DMS79 treated with DMSO at 0.1 percent for 48 hours (cell line): ENCODE results near the gene HPCAL1.
A peak's percentile ranks its signal among the peaks of the same experiment; 100 is the strongest.

Experiments used
- DNase-seq: peaks from one replicate; lab custom pipeline; 2025; lab: John Stamatoyannopoulos, UW

Gene HPCAL1

DNA sequence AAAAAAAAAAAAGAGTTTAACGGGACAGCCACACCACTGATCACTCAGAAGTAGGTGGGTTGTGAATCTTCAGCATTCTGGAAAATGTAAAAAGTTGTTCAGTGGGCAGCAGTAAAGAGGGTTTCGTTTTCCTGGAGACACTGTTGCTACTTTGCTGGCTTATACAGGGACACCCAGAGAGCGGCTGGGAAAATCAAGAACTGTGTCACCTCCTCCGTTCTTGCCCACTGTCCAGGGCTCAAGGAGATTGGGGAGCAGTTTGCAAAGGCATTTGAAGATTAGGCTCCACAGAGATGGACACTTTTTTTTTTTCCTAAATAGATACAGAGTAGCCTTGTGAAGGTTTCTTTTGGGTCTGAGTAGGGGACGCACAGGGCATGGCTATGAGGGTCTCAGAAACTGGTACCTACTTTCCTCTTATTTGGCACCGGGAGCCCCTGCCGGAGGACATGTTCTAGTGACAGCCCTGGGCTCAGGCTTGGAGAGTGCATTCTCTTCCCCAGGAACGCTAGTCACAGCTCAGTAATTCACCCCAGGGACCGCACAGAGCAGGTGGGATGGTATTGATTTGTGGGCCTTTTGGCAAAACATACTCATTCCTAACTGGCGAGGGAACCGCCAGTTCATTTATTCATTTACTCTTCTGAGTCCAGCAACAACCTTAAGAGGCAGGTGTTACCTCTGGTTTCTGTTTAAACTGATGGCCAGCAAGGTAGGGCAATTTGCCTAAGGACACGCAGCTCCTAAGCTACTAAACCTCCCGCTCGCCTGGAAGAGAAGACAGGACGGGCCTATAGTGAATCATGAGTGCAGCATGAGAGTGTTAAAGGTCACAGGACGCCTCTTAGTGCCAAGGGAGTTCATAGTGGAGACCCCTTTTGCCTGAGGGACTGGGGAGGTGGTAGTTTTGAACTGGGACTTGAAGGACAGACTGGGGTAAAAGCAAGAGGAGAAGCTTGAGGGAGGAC, 53.1 kb downstream of the HPCAL1 start:
- DNase-seq: peak; percentile 93

DNA sequence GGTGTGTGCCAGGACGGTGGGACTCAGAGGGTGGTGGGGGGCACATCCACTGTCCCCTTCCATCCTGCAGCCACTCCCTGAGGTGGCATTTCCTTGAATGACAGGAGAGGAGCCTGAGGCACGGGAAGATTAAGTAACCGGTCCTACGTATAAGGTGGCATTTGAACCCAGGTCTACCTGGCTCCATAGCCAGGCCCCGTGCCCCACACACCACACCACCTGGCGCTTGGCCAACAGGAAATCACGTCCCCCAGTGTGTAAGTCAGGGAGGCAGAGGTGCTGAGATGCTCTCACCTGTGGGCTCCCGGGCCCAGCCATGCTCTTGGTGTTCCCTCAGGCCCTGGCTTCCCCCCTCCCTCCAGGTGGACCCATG, 53.7 kb downstream of the HPCAL1 start:
- DNase-seq: peak; percentile 39

DNA sequence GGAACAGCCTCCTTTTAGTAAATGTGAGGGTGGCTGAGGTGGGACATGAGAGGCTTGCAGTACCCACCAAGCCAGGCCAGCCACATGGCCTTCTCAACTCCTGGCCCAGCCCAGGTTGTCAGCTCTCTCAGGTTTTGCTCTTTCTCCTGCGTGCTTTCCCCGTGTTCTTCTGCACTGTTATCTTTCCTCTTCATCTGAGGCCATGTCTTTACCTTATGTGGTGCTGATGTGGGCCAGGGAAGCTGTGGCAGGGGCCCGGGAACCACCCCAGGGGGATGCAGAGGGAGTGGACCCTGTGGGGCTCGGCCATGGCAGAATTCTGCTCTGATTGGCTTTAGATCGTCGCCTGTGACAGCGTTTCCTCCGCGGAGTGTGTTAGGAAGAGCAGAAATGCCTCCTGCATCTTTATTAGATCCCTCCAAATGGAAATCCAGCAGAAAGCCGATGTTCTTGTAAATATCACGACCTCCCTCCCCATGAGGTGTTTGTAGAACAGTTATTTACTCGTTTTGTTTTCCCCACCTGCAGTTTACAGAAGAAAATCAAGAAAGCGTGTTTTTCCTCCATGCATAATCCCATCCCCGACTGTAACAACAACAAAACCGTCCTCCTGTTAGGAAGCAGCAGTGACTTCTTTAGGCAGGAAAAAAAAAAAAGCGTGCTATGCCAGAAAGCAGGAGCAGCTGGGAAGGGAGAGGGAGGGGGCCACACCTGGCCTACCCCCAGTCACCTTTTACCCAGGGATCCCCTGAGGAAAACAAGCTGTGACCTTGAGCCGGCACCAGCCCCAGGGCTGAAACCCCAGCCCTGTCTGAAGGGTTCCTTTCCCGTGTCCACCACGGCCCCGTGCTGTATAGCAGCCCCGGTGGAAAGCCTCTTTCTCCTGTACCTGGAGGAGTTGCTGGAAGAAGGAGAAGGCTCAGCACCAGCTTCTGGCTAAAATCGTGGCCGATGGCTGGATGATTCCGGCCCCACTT, 54.8 kb downstream of the HPCAL1 start:
- no peak for DNase-seq

DNA sequence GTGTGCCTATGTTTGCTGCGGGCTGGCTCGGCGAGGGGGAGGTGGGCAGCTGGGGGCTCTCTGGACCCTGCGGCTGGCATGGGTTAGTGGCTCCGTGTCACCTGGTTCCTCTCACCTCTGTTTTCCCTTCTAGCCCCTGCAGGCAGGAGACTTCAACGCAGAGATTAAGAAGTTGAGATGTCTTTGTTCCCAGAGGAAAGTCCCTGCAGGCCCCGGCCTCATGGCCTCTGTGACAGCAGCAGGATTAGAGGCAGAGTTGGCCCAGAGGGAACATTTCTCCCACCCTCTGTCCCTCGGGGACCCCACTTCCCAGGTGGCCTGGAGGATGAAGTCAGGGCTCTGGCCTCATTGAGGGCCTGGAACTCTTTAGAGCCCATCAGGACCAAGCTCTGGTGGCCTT, 56.5 kb downstream of the HPCAL1 start:
- DNase-seq: no peak

DNA sequence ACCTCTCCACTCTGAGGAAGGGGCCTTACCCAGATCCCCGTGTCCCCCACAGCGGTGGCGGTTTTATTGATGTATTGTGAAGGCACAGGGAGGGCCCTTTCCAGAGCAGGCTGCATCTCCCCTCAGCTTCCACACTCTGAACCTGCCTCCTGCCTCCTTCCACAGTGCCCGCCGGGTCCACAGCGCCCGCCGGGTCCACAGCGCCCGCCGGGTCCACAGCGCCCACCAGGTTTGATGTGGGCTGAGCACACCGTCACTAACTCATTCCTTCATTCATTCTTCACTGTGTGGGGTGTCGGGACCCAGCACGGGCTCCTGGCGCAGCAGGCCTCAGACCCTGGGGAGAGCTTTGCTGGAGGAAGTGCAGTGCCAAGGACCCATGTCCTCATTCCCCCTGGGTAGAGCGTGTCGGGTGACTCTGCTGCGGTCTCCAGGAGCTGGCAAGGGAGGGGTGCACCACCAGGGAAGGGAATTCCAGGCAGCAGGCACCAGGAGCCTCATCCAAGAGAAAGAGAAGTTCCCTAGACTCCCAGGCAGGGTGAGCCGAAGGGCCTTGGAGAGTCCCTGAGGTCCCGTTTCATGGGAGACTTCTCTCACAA, 57.1 kb downstream of the HPCAL1 start:
- DNase-seq: no peak

DNA sequence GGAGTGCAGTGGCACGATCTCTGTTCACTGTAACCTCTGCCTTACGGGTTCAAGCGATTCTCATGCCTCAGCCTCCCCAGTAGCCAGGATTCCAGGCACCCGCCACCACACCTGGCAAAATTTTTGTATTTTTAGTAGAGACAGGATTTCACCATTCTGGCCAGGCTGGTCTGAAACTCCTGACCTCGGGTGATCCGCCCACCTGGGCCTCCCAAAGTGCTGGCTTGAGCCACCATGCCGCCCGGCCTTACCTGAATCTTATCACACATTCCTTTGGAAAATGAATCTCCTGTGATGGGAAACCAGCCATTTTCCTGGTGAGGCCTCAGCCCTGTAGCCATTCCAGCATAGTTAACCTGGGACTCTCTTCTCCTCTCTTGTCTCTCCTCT, 57.8 kb downstream of the HPCAL1 start:
- DNase-seq: no peak

DNA sequence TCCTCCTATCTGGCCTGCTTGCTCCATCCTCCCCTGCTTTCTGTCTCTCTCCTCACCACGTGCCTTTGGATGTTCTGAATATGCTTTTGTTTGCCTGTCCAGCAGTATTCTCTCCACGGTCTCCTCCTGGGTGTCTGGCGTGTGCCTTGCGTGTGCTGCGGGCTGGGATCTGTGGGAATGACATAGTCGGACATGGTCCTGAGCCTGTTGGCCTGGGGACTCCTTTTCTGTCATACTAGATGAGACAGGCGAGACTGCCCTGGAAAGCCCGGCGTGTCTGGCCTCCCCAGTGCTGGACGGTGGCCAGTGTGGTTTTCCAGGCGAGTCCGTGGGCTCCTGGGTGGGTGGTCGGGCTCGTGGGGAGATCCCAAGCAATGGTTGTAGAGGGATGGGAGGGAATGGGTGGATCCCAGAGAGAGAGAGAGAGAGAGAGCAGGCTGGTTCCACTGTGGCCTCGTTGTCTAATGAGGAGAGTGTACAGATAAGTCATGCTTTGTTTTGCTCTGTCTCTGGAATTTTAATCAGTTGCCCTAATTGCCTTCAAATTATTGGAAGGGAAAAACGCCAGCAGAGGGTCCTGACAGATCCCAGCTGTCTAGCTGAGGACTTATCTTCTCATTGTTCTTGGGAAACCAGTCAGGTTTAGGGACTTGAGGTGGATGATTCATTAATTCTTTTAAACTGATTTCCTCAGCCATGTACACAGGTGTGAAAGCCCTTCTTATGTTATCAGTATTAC, 58.3 kb downstream of the HPCAL1 start:
- no peak for DNase-seq

DNA sequence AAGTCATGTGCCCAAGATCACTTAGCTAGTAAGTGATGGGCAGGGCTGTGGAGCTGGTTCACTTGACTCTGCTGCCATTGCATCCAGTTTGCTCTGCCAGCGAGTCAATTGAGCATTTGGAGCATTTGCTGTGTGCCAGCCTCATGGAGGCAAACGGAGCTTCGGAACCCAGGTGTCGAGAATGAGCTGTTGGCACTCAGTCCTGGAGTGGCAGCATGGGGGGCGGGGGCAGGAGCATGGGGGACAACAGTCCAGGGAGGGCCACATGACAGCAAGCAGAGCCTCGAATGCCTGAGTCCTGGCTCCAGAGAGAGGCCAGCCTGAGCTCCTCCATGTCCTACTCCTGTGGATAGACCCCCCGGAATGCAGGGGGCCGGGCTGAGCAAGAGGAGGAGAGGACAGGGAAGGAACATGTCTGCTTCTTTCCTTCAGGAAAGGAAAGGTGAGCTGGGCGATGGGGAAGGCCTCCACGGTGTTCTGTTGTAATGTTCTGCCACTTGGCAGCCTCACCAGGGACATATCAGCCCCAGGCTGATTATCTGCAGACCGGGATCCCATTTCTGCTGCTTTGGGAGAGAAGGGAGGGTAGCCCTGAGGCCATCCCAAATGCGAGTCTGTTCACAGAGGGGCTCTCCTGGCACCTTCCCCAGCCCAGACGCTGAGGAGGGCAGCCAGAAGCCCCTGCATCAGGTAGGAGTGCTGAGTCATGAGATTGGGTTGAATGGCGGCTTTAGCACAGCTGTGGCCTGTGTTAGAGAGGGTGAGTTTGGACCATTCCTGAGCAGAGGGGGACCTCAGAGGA, 59.6 kb downstream of the HPCAL1 start:
- no peak for DNase-seq

DNA sequence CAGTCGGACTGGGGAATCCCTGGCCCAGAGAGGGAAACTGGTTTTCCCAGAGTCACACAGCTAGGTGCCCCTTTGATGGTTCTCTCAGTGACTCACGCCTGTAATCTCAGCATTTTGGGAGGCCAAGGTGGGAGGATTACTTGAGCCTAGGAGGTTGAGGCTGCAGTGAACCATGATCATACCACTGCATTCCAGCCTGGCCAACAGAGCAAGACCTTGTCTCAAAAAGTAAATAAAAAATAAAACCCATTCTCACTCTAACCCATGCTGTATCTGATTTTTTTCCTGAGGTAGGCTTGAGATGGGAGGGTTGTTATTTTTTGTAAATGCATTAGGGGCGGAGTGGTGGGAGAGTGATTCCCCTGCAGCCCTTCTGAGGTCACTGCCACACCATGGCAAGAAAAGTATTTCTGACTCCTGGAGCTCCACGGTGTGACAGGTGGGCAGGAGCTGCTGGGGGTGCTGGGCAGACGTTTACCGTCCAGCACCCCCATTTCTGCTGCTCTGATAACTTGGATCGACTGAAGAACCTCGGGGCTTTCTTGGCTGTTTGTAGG, 60.3 kb downstream of the HPCAL1 start:
- DNase-seq: no peak

DNA sequence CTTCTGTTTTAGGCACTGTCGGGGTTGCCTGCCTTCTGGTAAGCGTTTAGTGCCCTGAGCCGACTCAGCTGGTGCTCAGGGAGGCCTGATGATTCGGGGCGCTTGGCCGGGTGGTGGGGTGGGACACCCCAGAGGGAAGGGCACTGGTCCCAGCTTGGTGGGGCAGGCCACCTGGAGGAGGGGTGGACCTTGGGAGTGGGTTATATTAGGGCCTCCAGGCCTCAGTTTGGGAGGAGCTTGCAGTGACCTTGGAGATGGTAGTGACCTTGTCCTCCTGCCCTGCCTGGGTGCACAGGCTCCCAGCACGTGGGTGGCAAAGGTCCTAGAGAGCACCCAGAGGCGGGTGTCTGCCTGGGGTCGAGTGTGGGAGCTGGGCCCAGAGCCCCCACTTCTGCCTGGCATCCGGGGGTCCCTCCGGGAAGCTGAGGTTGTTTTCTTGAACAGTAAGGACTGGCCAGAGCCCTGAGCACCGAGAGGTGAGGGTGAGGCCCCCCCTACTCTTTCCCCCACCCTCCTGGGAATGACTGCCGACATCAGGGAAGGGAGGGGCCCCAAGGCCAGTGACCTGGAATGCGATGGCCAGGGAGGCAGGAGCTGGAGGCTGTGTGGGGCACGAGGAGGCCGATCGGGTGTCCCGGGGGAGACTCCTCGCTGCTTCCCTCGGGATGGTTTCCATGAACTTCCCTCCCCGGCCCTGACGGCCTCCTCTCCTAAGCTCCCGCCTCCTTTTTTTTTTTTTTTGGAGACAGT, 61.3 kb downstream of the HPCAL1 start:
- no peak for DNase-seq

DNA sequence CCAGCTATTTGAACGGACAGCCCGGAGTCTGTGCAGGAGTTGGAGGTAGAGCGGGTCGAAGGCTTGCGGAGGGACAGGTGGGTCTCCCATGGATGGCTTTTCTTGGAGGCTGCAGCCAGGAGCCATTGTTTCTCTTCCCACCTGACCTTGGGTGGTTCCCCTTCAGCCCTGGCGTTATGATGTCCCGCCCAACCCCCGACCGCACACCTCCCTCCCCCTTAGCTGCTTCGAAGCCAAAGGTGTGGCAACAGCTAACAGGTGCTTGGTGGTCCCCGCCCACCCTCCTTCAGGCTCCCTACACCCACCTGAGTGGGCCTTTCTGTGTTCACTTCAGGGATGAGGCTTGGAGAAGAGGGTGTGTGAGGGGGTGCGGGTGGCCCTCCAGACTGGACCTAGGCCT, 62.7 kb downstream of the HPCAL1 start:
- no peak for DNase-seq

DNA sequence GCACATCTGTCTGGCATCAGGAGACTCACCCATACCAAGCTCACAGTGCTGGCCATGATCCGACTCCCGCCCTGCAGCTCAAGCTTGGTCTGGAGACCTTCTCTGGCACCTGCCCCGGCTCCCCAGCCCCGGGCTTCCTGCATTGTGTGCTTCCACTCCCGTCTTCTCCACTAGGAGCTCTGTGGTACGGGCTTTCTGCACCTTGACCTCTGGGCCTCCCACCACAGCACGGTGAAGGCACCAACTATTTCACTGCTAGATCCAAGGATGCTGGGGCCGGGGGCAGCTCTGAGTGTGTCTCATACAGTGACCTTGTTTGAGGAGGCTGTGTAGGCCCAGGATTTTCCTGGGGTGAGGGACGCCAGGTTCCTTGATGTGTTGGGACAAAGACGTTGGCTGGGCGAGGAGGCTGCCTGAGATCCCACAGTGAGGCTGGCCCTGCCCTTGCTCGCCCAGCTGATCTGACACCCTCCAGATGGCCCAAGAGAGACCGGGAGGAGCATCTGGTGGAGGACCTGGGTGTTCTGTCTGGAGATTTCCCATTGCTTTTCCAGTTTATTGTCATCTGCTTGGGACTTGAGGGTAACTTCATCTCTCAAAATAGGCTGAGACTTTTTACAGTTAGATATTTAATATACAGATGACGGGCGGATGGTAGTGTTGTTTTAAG, 64.0 kb downstream of the HPCAL1 start:
- DNase-seq: no peak

DNA sequence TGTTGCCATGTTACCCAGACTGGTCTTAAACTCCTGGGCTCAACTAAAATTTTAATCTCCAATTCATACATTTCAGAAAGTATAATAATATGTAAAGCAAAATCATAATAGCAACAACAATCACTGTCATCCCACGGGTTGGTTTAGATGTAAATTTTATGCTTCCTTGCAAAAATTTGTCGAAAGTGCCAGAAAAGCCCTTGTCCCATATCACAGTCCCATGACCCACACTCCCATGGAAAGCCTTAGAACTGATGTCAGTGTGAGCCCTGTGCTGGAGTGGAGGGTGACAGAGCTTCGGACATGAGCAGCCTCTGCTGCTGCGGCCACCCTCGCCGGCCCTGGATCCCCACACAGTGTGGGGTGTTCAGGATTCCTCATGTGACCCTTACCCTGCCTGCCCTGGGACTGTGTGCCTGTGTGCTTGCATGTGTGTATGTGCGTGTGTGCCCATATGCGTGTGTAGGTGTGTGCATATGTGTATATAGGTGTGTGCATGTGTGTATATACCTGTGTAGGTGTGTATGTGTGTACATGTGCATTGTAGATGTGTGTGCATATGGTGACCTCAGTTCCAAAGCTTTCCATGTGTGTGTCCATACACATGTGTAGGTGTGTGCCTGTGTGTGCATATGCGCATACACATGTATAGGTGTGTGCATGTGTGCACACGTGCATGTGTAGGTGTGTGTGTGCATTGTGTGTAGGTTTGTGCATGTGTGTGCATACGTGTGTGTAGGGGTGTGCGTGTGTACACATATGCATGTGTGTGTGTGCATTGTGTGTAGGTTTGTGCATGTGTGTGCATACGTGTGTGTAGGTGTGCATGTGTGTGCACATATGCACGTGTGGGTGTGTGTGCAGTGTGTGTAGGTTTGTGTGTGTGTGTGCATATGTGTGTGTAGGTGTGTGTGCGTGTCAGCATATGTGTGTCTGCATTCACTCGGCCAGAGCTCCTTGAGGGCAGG, 65.1 kb downstream of the HPCAL1 start:
- DNase-seq: no peak

DNA sequence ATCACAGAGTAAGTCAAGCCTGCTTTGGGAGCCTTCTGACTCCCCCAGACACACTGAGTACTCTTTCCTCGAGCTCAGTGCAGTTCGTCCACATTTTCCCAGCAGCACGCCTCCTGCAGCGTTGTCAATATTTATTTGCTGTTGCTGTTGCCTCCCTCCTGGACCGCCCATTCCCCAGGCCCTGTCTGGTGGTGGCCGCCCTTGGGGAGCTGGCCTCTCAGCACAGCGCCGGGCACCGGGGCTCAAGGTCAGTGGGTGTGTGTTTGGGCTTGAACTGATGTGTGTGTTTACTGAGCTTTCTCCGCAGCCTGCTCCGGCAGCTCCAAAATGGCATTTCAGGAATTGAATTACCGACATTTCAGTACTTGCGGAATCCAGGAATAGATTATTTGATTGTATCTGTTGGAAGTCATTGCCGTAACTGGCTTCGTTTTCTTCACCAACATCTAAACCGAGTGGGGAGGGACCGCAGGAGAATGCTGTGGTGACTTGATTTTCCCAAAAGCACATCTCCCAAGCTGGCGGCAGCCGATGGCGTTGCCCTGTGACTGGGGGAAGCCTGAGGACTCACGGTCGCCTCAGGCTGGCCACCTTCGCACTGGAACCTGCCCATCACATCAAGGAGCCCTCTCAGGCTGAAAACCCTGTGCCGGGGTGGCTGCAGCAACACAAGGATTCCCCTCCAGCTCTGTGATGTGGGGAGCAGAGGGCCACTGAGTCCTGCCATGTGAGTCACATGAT, 66.0 kb downstream of the HPCAL1 start:
- DNase-seq: no peak

DNA sequence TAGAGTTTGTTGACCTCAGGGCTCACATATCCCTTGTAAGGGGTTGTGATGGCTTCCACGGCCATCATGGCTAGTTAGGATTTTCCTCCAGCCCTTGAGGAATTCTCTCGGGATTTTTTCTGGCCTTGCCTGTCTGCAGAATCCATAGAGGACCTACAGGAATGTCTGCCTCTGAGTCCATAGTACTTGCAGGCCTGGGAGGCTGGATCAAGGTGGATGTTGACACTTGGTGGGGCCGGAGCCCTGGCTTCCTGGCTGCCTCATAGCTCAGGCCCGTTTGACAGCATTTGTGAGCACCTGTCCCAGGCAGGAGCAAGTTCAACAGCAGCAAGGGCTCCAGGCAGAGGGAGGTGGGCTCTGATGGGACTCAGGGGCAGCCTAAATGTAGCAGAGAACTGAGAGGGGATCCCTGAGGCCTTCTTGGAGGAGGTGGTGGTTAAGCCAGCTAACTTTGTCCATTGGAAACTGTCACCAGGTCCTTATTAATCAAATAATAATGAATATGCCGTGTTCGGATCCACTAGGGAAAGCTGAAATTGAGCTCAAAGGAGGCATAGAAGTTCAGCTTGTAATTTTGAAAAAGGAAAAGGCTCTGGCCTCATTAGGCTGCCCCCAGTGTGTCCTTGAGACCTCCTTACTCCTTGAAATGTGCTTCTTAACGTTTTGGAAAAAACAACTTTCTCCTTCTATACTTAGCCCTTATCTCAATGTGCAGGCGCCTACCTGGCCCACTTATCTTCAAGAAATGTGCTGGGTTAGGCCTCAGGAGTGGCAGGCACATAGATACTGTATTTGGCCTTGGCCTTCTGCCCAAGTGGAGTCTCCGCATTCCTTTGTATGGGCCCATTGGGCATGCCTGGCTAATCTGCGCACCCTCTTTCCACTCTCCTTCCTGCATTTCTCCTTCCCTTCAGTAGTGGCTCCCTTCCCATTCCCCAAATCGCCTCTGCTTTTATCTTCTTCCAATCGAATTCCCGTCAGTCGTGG, 66.9 kb downstream of the HPCAL1 start:
- DNase-seq: peak; percentile 54

DNA sequence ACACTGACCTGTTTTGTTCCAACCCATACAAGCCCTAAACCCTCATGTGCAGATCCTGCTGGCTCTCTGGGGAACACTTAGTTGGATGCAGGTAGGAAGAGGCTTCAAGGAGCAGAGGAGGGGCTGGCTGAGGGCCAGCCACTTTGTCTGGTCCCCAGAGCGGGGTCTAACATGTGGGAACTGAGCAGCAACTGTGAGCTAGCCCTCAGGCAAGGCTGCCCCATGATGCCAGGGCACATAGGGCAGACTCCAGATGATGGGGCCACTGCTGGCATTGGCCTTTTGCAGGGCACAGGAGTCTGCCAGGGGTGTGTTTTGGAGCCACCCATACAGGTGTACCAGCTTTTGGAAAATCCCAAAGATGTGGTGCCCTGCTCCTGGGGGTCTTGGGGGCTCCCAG, 67.7 kb downstream of the HPCAL1 start:
- peak; percentile 29 for DNase-seq
